Fibroblast of gingiva (primary cell): ENCODE measurements around the gene HHAT.

Experiments
- DNase-seq: peaks from one replicate; pipeline ENCODE4 v3.0.0-alpha.2; 2011; ENCODE audit warnings: low read depth

The HHAT gene

GRCh38 chr1:210685295-210685650, 356.6 kb downstream of the HHAT start:
- no peak for DNase-seq

DNA sequence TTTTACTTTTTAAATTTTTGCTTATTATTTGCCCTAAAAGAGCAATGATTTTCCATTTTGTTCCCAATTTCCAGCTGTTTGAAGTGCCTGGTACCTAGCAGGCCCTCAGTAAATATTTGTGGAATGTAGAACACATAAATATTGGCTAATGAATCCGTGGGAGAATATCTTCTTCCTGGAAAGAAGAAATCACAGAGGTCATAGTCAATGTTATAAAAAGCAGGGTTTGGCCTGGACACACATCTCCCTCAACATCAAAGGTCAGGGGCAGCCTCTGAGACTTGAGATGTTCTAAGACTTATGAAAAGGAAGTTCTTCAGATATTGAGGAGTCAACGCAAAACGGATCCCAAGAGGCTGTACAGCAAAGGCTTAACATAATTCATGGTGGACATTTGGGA, 358.1 kb downstream of the HHAT start:
- DNase-seq = no peak

DNA sequence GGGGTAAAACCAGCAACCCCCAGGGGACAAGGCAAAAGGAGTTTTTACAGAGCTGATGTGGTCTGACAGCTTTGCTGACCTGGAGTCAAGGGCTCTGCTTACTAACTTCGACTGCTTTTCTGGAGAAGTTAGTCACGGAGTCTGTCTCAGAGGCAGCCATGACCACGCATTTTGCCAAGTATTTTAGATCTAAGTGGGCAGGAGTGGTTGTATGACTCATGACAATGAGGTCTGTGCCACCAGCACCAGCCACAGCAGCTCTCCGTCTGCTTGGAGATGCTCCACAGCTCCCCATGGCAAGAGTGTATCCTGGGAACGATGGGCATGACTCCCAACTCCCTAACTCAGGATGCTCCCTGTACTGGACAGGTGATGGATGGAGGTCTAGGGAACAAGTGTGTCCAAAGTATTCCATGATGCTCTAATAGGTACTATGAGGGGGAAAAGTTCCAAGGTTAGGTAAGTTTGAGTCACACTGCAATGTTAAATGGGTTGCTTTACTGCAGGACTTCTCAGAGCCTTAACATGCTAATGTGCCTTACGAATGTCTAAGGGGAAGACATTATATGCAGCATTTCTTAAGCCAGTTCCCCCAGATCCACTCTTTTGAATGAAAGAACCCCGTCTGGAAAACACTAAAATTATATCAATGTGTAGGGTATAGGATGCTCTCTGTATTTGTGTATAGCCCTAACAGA, 359.0 kb downstream of the HHAT start:
- DNase-seq = no peak

GRCh38 chr1:210688512-210689234, 360.0 kb downstream of the HHAT start:
- no peak for DNase-seq

DNA sequence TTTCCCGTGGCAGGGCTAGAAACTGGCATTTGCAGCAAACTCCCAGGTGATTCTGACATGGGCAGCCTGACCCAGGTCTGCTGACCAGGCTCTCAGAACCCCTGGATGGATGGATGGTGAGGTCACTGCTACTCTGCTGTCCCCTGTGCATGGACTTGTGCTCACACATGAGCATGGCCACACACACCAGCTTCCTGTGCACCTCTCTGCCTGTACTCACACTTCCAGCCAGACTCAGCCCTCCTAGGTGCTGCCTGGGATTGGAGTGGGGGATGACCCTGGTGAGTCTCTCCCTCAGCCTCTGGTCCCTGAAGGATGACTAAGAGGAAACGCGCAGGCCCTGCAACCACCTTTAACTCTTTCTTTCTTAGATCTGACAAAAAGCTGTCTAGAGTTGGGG, 361.1 kb downstream of the HHAT start:
- no peak for DNase-seq

DNA sequence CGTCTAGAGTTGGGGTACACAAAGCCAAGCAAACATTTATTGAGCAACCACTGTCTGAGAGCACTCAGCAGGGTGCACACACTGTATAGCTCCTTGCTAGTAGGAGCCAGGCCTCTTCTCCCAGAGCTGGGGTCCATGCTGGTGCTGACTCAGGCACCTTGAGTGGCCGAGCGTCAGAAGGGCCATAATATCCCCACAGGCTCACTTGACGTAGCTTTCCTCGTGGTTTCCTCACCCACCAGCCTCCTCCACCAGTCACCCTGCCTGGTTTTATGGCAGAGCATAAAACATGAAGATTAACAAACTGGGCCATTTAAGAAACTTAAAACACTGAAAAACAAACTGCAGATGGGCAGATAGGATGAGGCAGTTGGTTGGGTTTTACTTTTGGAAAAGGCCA, 361.5 kb downstream of the HHAT start:
- no peak for DNase-seq

GRCh38 chr1:210691039-210691610, 362.4 kb downstream of the HHAT start:
- DNase-seq = no peak

GRCh38 chr1:210692796-210693195, 364.1 kb downstream of the HHAT start:
- no peak for DNase-seq

- no peak for DNase-seq
Measured at GRCh38 chr1:210695026-210695425, 366.3 kb downstream of the HHAT start.

DNA sequence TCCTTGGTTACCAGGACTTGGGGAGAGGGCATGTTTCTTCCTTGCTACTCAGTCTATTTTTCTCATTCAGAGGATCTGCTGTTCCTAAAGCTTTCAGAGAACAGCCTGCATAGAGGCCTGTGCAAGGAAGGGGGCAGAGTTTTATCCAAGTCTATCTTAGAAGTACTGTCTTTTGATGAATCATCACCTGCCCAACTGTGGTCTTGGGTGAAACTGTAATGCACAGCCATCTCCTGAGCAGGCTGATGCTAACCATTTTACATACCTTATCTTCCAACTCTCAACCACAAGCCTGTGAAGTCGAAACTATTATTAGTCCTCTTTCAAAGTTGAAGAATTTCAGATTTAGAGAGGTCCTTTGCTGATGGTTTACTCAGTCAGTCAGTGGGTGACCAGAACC, 368.0 kb downstream of the HHAT start:
- DNase-seq = no peak

- DNase-seq = no peak
Measured at GRCh38 chr1:210697185-210697584, 368.5 kb downstream of the HHAT start.

GRCh38 chr1:210698661-210699060, 370.0 kb downstream of the HHAT start:
- DNase-seq = no peak

DNA sequence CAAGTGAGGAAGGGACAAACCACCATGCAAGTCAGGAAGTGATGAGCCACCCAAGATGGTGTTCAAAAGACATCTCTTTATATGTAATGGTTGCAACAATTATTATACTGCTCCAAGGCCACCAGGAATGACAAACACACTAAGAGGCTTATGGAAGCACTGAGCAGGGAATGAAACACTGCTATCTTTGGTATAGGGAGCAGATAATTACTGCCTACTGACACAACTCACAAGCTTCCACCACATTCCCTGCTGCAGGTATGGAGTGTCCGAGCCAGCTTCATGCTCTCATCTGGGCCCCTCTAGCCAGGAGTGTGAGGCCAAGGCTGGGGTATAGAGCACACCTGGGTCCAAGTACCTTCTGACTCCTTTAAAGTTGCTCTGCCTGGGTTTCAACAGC, 371.4 kb downstream of the HHAT start:
- DNase-seq = no peak

DNA sequence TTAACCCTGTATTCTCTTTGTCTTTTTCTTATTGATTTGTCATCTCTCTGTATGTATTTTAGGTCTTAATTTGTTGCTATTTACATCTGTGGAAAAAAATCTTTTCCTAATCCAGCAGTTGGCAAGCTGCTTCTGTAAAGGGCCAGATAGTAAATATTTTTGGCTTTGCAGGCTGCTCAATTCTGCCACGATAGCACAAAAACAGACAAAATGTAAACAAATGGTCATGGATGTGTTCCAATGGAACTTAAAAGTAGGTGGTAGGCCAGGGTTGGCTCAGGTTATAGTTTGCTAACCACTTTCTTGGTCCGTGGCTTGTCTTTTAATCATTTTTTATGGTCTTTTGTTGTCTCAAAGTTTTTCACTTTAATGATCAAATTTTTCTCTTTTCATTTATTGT, 371.8 kb downstream of the HHAT start:
- no peak for DNase-seq

DNA sequence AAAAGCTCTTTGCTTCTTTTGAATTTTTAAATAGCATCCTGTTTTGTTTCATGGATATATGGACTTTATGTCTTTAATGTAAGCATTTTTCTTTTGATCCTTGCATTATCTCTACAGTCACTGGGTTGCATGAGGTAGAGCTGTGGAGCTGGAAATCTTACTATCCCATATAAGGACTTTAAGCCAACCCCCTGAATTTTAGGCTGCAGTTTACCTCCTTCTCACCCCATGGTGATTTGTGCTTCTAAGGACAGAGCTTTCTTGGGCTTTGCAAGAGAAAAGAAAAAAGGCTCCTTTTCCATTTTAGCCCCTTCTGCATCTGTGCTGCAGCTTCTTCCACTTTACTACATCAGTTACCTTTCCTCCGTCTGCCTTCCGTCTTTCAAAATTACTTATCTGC, 373.8 kb downstream of the HHAT start:
- no peak for DNase-seq

GRCh38 chr1:210703593-210703992, 374.9 kb downstream of the HHAT start:
- DNase-seq = no peak

GRCh38 chr1:210705086-210705485, 376.4 kb downstream of the HHAT start:
- DNase-seq = no peak

DNA sequence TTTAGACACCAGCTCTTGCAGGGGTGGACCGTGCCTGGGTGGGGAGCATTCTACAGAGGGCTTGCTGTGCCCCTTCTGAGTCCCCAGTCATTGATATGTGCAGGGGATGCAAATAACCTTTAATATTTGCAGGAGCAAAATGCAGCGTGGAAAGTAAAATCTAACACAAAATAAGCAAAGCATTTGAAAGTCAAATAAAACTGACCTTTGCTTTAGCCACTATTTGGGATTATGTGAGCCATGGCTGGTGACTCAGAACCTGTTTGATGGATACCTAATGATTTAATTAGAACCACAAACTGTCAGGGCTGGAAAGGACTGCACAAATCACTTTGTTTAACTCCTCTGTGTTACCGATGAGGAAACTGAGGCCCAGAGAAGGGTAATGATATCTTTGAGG, 377.5 kb downstream of the HHAT start:
- DNase-seq = no peak

DNA sequence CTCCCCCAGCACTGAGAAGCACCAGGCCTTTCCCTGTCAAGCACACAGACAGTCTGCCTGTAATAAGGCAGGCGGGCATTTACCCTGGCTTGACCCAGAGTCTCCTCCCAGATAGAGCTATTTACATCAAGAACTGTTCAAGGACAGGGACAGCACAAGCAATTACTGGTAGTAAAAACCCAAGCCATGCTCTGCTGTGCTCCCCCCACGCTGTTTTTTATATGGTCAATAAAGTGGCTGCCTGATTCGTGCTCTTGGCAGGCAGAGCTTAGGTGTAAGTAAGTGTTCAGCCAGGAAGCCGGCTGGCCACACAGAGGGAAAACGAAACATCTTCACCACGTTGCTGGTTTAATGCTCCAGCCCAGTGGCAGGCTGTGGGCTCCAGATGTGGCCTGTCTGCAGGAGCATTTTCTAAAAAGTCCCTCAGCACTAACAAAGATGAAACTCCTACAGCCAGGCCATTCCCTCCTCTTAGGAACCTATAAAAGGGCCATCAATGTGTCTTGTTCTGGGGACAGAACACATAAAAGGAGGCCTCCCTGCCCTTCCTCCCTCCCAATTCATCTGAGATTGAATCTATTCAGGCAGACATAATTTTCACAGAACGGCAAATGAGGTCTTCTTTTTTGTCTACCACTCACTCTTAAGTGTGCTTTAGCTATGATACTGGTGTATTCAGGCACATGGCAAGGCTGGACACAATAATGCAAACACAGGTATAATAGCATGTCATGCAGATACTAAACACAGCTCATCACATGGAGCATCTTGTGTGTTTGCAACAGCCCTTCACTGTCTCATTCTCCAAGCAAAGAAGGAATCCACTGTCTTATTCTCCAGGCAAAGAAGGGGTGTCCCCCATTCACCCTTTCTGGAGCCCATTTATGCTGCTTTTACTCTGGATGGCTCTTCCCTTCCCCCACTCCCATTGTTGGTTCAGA, 378.9 kb downstream of the HHAT start:
- DNase-seq = no peak

- no peak for DNase-seq
Measured at GRCh38 chr1:210709701-210710100, 381.0 kb downstream of the HHAT start.

DNA sequence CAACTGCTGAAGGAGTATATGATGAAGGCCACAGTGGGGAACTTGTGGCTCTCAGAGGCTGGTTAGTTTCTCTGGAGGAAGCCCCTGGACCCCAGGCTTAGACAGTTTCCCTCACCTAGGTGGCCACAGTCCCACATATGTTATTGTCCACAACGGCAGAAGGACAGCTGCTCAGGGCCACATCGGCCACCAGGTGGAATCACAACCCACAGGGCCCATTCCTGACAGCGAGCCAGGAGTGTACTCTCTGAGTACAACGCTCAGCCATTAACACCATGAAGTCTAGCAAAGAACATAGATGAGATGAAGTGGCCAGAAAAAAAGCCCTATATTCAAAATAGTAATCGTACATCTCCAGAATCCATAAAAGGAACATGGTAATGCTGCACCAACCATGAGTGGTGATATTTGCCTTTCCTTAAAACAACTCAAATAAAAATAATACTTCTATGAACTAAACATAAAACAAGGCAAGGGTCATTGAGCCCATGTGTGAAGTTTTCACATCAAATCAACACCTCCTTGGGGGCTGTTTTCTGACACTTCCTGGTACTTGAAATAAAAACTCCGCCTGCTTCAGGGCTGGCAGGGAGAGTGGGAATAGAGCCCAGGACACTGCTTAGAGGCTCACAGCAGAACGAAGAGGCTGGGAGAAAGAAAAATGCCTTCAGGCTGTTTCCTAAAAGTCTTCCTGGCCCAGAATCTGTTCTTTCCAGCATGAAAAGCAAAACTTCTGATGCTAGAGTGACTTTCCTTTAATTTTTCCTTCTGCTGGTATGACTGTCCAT, 383.3 kb downstream of the HHAT start:
- DNase-seq = no peak

- no peak for DNase-seq
Measured at GRCh38 chr1:210715072-210715471, 386.4 kb downstream of the HHAT start.
